Measurements from ENCODE around the gene ASTL. TPM values are rescaled to one million over a fixed set of nuclear protein-coding genes. Genes with fewer than 3 reads are reported as not detected.

ASTL gene
- polyA plus RNA-seq, 1 experiment: not detected

- no peak for DNase-seq (ENCODE audit: low read depth)
- TF ChIP-seq, protein P1, sequence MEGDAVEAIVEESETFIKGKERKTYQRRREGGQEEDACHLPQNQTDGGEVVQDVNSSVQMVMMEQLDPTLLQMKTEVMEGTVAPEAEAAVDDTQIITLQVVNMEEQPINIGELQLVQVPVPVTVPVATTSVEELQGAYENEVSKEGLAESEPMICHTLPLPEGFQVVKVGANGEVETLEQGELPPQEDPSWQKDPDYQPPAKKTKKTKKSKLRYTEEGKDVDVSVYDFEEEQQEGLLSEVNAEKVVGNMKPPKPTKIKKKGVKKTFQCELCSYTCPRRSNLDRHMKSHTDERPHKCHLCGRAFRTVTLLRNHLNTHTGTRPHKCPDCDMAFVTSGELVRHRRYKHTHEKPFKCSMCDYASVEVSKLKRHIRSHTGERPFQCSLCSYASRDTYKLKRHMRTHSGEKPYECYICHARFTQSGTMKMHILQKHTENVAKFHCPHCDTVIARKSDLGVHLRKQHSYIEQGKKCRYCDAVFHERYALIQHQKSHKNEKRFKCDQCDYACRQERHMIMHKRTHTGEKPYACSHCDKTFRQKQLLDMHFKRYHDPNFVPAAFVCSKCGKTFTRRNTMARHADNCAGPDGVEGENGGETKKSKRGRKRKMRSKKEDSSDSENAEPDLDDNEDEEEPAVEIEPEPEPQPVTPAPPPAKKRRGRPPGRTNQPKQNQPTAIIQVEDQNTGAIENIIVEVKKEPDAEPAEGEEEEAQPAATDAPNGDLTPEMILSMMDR (IDR thresholded peaks at IDR 0.05; ENCODE audit: insufficient read depth, low read depth, low read length): no peak
- ChIA-PET CTCF (interaction anchor here (0.7 to 2.4 kb wide), 5 partner anchors 9 to 86 kb away, joined by 3 to 26 read pairs (median 5); partner anchors contain the start of gene ADRA2B), POLR2A (no interaction called here)
- H3K4me3 ChIP-seq (ENCODE audit: low read depth, low read length): no peak overlapping the region
- H3K27me3 ChIP-seq (ENCODE audit: control insufficient read depth, insufficient read depth, low read length): peaks cover 10% of the 10 kb centered on the region
- no peaks in the 10 kb centered on the region for H3K36me3 ChIP-seq (ENCODE audit: control insufficient read depth, insufficient read depth, low read length)
Measured at GRCh38 chr2:96108541-96109360, 29.6 kb downstream of the ASTL start.

DNA sequence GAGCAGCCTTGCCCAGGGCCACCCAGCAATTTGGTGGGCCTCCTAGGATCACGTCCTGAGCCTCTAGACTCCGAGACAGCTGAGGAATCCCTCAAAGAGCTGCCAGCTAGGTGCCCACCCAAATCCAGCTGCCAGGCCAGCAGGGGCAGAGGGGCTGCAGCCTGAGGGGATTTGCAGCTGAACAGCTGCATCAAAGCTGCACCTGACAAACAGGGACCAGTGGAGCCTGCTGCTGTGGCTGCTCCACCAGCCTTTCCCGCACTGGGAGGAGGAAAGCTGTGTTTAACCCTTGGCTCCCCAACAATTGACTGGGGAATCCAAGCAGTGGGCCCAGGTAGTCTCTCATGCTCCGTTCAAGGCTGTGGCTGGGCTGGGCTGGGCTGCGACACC, 30.2 kb downstream of the ASTL start:
- TF ChIP-seq, protein P1 (IDR thresholded peaks at IDR 0.05; ENCODE audit: insufficient read depth, low read depth, low read length): no peak
- Histone ChIP-seq H3K27me3 (ENCODE audit: control insufficient read depth, insufficient read depth, low read length) (peaks cover 10% of the 10 kb centered on the region), H3K4me3 (ENCODE audit: low read depth, low read length) (no peak overlapping the region), H3K36me3 (ENCODE audit: control insufficient read depth, insufficient read depth, low read length) (no peaks in the 10 kb centered on the region)
- DNase-seq (ENCODE audit: low read depth): no peak
- POLR2A ChIA-PET: no interaction called here
- CTCF ChIA-PET: interaction anchor here (0.9 to 2.4 kb wide), 4 partner anchors 8 to 85 kb away, joined by 3 to 26 read pairs (median 10); partner anchors contain the start of gene ADRA2B

- TF ChIP-seq, protein P1 (IDR thresholded peaks at IDR 0.05; ENCODE audit: insufficient read depth, low read depth, low read length): no peak
- H3K27me3 ChIP-seq (ENCODE audit: control insufficient read depth, insufficient read depth, low read length): peaks cover 10% of the 10 kb centered on the region
- no peak overlapping the region for H3K4me3 ChIP-seq (ENCODE audit: low read depth, low read length)
- ChIA-PET POLR2A (no interaction called here), CTCF (interaction anchor here (2.4 kb wide), 1 partner anchor 10 kb away, joined by 26 read pairs; the partner anchor contains the start of gene ADRA2B)
- DNase-seq (ENCODE audit: low read depth): no peak
- no peaks in the 10 kb centered on the region for H3K36me3 ChIP-seq (ENCODE audit: control insufficient read depth, insufficient read depth, low read length)
Measured at GRCh38 chr2:96107708-96108065, 30.6 kb downstream of the ASTL start.

DNA sequence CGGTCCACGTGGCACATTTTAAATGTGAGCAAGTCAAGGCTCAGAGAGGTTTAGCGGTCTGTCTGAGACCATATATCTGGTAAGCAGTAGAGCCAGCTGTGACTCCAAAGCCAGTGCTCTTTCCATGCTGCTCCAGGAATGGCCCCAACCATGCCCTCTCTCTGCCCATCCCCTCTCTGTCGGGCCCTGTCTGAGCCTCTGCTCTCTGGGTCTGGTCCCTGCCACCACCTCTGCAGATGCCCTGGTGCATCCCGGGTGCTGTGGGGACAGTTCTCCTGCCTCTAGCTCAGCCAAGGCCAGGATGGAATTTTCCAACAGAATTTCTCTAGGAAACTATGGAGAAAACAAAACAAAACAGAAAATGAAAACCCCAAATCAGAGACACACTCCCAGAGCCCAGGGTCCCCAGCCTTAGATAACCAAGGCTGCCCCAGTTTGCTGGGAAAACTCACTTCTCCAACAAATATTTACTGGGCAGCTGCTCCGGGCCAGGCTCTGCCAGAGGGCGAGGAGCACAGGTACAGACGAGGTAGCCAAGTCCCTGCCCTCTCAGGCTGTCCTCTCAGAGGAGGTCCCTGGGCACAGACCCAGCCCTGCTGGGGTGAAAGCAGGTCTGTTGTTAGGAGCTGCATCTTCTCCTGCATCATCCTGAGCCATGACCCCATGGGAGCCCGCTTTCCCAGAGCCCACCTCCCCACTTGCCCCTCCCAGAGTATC, 31.2 kb downstream of the ASTL start:
- Histone ChIP-seq H3K27me3 (ENCODE audit: control insufficient read depth, insufficient read depth, low read length) (peaks cover 10% of the 10 kb centered on the region), H3K4me3 (ENCODE audit: low read depth, low read length) (no peak overlapping the region), H3K36me3 (ENCODE audit: control insufficient read depth, insufficient read depth, low read length) (no peaks in the 10 kb centered on the region)
- TF ChIP-seq, protein P1 (IDR thresholded peaks at IDR 0.05; ENCODE audit: insufficient read depth, low read depth, low read length): no peak
- CTCF ChIA-PET: interaction anchor here (2.4 kb wide), 1 partner anchor 10 kb away, joined by 26 read pairs; the partner anchor contains the start of gene ADRA2B
- POLR2A ChIA-PET: no interaction called here
- no peak for DNase-seq (ENCODE audit: low read depth)
